Measurements from ENCODE around the gene RPLP2.

RPLP2 gene

DNA sequence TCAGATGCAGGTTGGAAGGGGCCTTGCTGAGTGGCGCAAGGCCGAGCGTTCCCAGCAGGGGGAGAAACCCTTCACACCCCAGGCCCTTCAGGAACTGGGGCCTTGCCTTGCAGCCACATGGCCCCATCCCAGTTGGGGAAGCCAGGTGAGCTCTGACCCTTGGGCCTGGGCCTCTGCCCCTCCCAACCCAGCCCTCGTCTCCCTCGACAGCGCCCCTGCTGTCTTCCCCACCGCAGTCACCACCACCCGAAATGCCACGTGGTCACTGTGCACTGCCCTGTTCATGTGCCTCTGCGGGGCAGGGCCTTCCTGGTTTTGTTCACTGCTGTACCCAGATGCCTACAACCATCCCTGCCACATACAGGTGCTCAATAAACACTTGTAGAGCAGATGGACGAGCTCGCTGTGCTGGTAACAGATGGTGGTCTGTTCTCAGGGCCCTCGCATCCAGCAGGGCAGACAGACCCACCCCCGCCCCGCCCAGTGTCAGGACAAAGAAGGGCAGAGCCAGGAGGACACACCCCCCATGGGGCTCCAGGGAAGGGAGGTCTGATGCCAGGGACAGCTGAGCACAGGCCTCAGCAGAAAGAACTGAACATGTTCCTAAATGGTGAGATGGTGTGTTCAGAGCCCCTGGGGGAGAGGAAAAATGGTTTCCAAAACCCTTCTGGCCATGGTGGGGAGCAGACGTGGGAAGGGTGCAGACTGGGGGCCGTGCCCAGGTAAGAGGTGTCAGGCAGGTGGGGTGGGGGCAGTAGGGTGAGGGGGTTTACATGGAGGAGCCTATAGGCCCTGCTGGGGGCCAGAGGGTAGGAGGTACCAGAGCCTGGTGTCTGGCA is 28.9 kb downstream of the RPLP2 start:
- H3K9me3 Mint-ChIP-seq = no peaks in the 10 kb centered on the region
- no peak overlapping the region for H3K27ac Mint-ChIP-seq
- H3K27me3 Mint-ChIP-seq = no peaks in the 10 kb centered on the region
- DNase-seq = no peak
- H3K4me3 Mint-ChIP-seq = no peak overlapping the region
- ATAC-seq = no peak
- peaks cover 70% of the 10 kb centered on the region for H3K4me1 Mint-ChIP-seq

DNA sequence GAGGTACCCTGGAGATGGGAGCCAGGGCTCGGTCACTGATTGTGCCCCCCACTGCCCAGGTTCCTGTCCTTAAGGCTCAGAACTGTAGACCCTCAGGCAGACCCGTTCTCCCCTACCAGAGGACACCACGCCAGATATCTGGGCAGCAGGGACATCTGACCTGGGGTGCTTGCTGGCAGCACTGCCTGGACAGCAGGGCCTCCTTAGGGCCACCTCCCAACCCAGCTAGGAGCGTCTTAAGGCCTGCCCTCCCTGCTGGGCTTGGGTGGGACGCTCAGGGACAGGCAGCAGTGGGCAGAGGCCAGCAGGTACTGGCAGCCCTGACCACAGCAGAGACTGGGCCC is 29.5 kb downstream of the RPLP2 start:
- H3K9me3 Mint-ChIP-seq = no peaks in the 10 kb centered on the region
- no peak for ATAC-seq
- no peak for DNase-seq
- H3K27me3 Mint-ChIP-seq = no peaks in the 10 kb centered on the region
- peaks cover 70% of the 10 kb centered on the region for H3K4me1 Mint-ChIP-seq
- peak overlapping the region in 1 of 2 donors; percentile 83 for H3K27ac Mint-ChIP-seq
- no peak overlapping the region for H3K4me3 Mint-ChIP-seq

- H3K9me3 Mint-ChIP-seq = no peaks in the 10 kb centered on the region
- no peak for DNase-seq
- H3K27me3 Mint-ChIP-seq = no peaks in the 10 kb centered on the region
- H3K4me1 Mint-ChIP-seq = peaks cover 70% of the 10 kb centered on the region
- H3K27ac Mint-ChIP-seq = peak overlapping the region in 1 of 2 donors; percentile 83
- peak overlapping the region in 1 of 2 donors; percentile 88 for H3K4me3 Mint-ChIP-seq
- no peak for ATAC-seq
Measured at GRCh38 chr11:839875-840617, 30.3 kb downstream of the RPLP2 start.

- H3K27ac Mint-ChIP-seq = peak overlapping the region; percentile 93 to 95
- H3K27me3 Mint-ChIP-seq = no peaks in the 10 kb centered on the region
- no peak for DNase-seq
- ATAC-seq = peak; percentile 41
- no peaks in the 10 kb centered on the region for H3K9me3 Mint-ChIP-seq
- H3K4me1 Mint-ChIP-seq = peaks cover 75% of the 10 kb centered on the region
- peak overlapping the region; percentile 88 to 89 for H3K4me3 Mint-ChIP-seq
Measured at GRCh38 chr11:841981-842369, 32.2 kb downstream of the RPLP2 start.

- peak within 1 kb of the TSS; percentile 93 to 95 for H3K27ac Mint-ChIP-seq
- no peaks in the 10 kb centered on the region for H3K9me3 Mint-ChIP-seq
- H3K27me3 Mint-ChIP-seq = no peaks in the 10 kb centered on the region
- peak within 1 kb of the TSS; percentile 89 to 94 for H3K4me3 Mint-ChIP-seq
- ATAC-seq (peak; percentile 75), DNase-seq (peak; percentile 89 to 90)
- peaks cover 71% of the 10 kb centered on the region for H3K4me1 Mint-ChIP-seq
Measured at GRCh38 chr11:842370-843002, 32.7 kb downstream of the RPLP2 start, which contains the start of the genes POLR2L and TSPAN4. Gene POLR2L (minus strand): TSS chr11:842529. CDS start chr11:842508, 21 bp downstream. Gene TSPAN4 (plus strand): TSS chr11:842852. CDS start chr11:850305, 7,453 bp downstream.

GRCh38 chr11:843086-843734 is 33.4 kb downstream of the RPLP2 start:
- Mint-ChIP-seq H3K27me3 (peaks cover under 1% of the 10 kb centered on the region), H3K9me3 (no peaks in the 10 kb centered on the region), H3K27ac (peak overlapping the region; percentile 85), H3K4me3 (peak overlapping the region; percentile 89 to 94), H3K4me1 (peaks cover 68% of the 10 kb centered on the region)
- no peak for DNase-seq
- ATAC-seq = peak; percentile 2

GRCh38 chr11:843818-844692 is 34.3 kb downstream of the RPLP2 start:
- H3K27ac Mint-ChIP-seq = peak overlapping the region; percentile 85
- ATAC-seq = peak; percentile 42
- no peak for DNase-seq

GRCh38 chr11:844693-845644 is 35.2 kb downstream of the RPLP2 start:
- H3K9me3 Mint-ChIP-seq = no peaks in the 10 kb centered on the region
- peak; percentile 20 for ATAC-seq
- H3K4me3 Mint-ChIP-seq = peak overlapping the region; percentile 59 to 94
- H3K27me3 Mint-ChIP-seq = peaks cover 11% of the 10 kb centered on the region
- peak overlapping the region in 1 of 2 donors; percentile 42 for H3K27ac Mint-ChIP-seq
- DNase-seq = peak in 1 of 2 donors; percentile 61
- peaks cover 66% of the 10 kb centered on the region for H3K4me1 Mint-ChIP-seq

More at GRCh38 chr11:843818-844692, 34.3 kb downstream of the RPLP2 start:
- Mint-ChIP-seq H3K4me3 (peak overlapping the region; percentile 89 to 94), H3K27me3 (peaks cover 9% of the 10 kb centered on the region), H3K9me3 (no peaks in the 10 kb centered on the region), H3K4me1 (peaks cover 68% of the 10 kb centered on the region)

DNA sequence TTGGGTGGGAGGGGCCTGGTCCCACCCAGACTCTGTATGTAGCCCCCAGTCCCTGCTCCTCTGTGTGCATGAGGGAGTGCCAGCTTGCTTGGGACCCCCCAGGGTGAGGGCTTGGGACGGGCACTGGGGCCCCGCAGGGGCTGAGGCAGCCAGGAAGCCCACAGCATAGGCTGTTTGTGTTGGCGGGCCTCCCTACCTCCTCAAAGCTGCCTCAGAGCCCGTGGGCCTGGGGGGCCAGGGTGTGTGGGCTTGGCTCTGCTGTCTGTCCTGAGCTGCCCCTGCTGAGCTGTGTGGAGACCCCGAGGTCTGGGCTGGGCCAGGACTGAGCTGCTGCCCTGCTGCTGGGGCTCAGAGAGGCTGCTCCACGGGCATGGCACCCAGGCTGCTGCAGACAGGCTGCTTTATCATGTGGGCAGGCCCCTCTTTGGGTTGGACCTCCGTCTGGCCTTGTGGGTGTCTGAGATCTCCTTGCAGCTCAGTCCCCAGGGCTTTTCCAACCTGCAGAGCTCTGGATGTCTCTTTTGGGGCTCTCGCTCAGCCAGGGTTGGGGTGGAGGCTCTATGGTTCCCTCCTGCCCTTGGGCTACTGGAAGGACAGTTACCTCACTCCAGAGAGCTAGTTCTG is 36.2 kb downstream of the RPLP2 start:
- H3K27ac Mint-ChIP-seq = peak overlapping the region in 1 of 2 donors; percentile 71
- peak overlapping the region in 1 of 2 donors; percentile 5 for H3K4me3 Mint-ChIP-seq

DNA sequence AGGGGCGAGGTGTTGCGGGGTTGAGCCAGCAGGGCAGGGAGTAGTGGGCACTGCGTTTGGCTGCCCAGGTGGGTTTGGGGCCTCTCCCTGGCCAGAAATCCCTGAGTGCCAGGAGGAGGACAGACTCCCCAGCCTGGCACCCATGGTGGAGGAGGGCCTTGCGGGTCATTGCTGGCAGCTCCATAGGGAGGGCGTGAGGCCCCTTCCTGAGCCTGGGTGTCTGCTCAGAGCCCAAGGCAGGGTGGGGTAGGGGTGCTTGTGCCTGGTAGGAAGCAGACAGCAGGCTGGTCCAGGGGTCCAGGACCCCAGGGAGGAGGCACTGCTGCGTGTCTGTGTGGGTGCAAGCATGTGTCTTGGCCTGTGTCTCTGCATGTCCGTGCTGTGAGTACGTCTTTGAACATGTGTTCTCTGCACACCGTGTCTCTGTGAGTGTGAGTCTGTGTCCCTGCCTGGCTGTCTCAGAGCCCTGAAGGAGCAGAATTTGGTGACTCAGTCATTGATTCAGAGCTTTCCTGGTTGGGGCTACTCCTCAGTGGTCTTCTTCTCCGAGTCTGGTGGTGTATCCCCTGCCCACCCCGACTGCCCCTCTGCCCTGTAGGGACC is 36.8 kb downstream of the RPLP2 start:
- peak overlapping the region in 1 of 2 donors; percentile 71 for H3K27ac Mint-ChIP-seq
- no peak for DNase-seq
- no peaks in the 10 kb centered on the region for H3K9me3 Mint-ChIP-seq
- no peak overlapping the region for H3K4me3 Mint-ChIP-seq
- peaks cover 50% of the 10 kb centered on the region for H3K4me1 Mint-ChIP-seq
- peaks cover 11% of the 10 kb centered on the region for H3K27me3 Mint-ChIP-seq
- ATAC-seq = no peak

More for the DNA sequence above, 36.2 kb downstream of the RPLP2 start:
- Mint-ChIP-seq H3K27me3 (peaks cover 11% of the 10 kb centered on the region), H3K9me3 (no peaks in the 10 kb centered on the region), H3K4me1 (peaks cover 56% of the 10 kb centered on the region)
- no peak for ATAC-seq
- DNase-seq = no peak

DNA sequence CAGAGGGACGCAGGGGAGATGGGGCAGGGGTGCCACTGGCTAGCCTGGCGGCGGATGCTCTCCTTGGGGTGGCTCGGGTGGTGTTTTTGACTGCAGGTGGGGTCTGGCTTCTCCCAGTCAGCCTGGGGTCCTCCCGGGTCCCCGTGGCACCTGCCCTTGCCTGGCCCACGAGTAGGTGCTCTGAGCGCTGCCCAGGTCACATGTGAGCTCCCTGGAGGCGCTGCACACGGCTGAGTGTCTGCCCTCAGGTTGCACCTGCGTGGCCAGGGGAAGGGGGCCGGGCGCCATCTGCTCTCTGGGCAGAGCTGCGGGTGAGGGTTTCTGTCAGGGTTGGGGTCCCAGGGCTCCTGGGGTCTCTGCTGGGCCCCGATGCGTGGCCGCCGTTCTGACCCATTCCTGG is 38.1 kb downstream of the RPLP2 start:
- H3K27ac Mint-ChIP-seq = no peak overlapping the region
- peaks cover 50% of the 10 kb centered on the region for H3K4me1 Mint-ChIP-seq
- ATAC-seq (no peak), DNase-seq (no peak)
- no peaks in the 10 kb centered on the region for H3K9me3 Mint-ChIP-seq
- peaks cover 11% of the 10 kb centered on the region for H3K27me3 Mint-ChIP-seq
- no peak overlapping the region for H3K4me3 Mint-ChIP-seq

DNA sequence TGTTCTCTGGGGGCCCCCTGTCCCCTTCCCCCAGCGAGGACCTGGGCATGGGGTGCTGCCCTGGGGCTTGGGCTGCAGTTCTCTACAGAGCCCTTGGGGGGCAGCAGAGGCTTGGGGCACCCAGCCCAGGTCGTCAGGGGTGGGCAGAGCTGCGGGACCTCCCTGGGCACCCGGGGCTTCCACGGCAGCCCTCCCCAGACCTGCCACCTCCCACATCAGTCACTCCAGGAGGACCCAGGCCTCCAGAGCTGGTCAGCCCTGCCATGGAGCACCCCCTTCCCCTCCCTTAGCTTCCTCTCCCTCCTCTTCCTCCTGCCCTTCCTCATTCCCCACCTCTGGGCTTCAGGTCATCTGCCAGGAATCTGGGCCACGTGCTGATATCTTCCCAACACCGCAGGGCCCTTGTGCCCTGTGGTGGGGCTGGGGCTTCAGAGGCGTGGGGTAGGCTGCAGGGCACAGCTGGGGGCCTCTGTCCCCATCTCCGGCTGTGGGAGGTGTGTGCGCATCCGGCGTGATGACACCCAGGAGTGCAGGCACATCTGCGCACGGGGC is 38.7 kb downstream of the RPLP2 start:
- Mint-ChIP-seq H3K27me3 (peaks cover 11% of the 10 kb centered on the region), H3K9me3 (no peaks in the 10 kb centered on the region), H3K27ac (no peak overlapping the region), H3K4me1 (peaks cover 47% of the 10 kb centered on the region), H3K4me3 (peak overlapping the region; percentile 17 to 84)
- ATAC-seq = peak; percentile 52
- DNase-seq = peak; percentile 71 to 72

Data from stimulated activated naive CD8-positive, alpha-beta T cell treated with anti-CD3 and anti-CD28 coated beads, Interleukin-15, amount 100 ng/mL, for 72 hours (primary cell).